IMR-90 (cell line): ENCODE results near the gene RSPH3. TPM values are rescaled to one million over a fixed set of nuclear protein-coding genes. Genes with fewer than 3 reads are reported as not detected.

ENCODE experiments used
- ATAC-seq: fragments of 200-7000 bp; cut with Tn5 transposase; 2 replicates; pipeline ENCODE4 v1.9.1; 2020; ENCODE audit warnings: low read depth, mild to moderate bottlenecking, moderate library complexity
- BruUV-seq: library from RNA; stranded (reverse); fragments of 400-500 nt; replicated peaks from 2 replicates; lab custom pipeline; 2021; lab: Mats Ljungman, UMichigan
- CTCF ChIA-PET: fragments of 300-600 bp; formaldehyde crosslinking; extraction: SDS; loops from one replicate; lab custom pipeline; 2021; ENCODE audit warnings: antibody characterized with exemption; lab: Yijun Ruan, JAX
- POLR2A ChIA-PET: fragments of 300-600 bp; sonication (Branson Sonifier 250); formaldehyde crosslinking; loops from one replicate; lab custom pipeline; 2022; ENCODE audit warnings: antibody characterized with exemption; ENCODE audit not compliant: unreplicated experiment; lab: Charles Lee
- DNase-seq: peaks from one replicate; pipeline ENCODE4 v3.0.0; 2013
- H2AFZ ChIP-seq: replicated peaks from 2 replicates; pipeline ENCODE3; 2013; ENCODE audit warnings: low read length, mild to moderate bottlenecking; ENCODE audit not compliant: poor library complexity
- H2AK5ac ChIP-seq: 2 replicates; pipeline ENCODE4 v1.6.1; 2013; ENCODE audit warnings: low read depth, low read length, inconsistent platforms
- H2AK9ac ChIP-seq: replicated peaks from 2 replicates; pipeline ENCODE3; 2013; ENCODE audit warnings: mild to moderate bottlenecking, low read depth, low read length, moderate library complexity; ENCODE audit not compliant: poor library complexity
- H2BK120ac ChIP-seq: 2 replicates; pipeline ENCODE4 v1.6.1; 2013; ENCODE audit warnings: low read depth, low read length, inconsistent platforms
- H2BK15ac ChIP-seq: 3 replicates; pipeline ENCODE4 v1.6.1; 2013; ENCODE audit warnings: low read depth, low read length, inconsistent platforms
- H2BK20ac ChIP-seq: 2 replicates; pipeline ENCODE4 v1.6.1; 2013; ENCODE audit warnings: low read depth, mild to moderate bottlenecking, inconsistent platforms, low read length, moderate library complexity
- H2BK5ac ChIP-seq: 2 replicates; pipeline ENCODE4 v1.6.1; 2013; ENCODE audit warnings: mild to moderate bottlenecking, low read depth, low read length, inconsistent platforms; ENCODE audit not compliant: poor library complexity, severe bottlenecking
- H3K14ac ChIP-seq: replicated peaks from 2 replicates; pipeline ENCODE4 v1.6.1; 2013; ENCODE audit warnings: low read depth, low read length, inconsistent platforms
- H3K18ac ChIP-seq: 2 replicates; pipeline ENCODE4 v1.6.1; 2013; ENCODE audit warnings: low read depth, low read length, control low read depth
- H3K23ac ChIP-seq: 2 replicates; pipeline ENCODE4 v1.6.1; 2013; ENCODE audit warnings: low read depth, low read length, inconsistent platforms
- H3K27ac ChIP-seq: 2 replicates; pipeline ENCODE4 v1.5.1; 2013; ENCODE audit warnings: mild to moderate bottlenecking, control low read depth, low read length; ENCODE audit not compliant: insufficient read depth
- H3K27me3 ChIP-seq: 2 replicates; pipeline ENCODE4 v1.6.1; 2013; ENCODE audit warnings: low read length; ENCODE audit not compliant: control insufficient read depth, insufficient read depth
- H3K36me3 ChIP-seq: 2 replicates; pipeline ENCODE4 v1.6.1; 2013; ENCODE audit warnings: low read length, mixed read lengths; ENCODE audit not compliant: control insufficient read depth, insufficient read depth
- H3K4ac ChIP-seq: 2 replicates; pipeline ENCODE4 v1.6.1; 2013; ENCODE audit warnings: low read depth, low read length, inconsistent platforms
- H3K4me1 ChIP-seq: 2 replicates; pipeline ENCODE4 v1.6.1; 2013; ENCODE audit warnings: low read length, mixed read lengths; ENCODE audit not compliant: control insufficient read depth, insufficient read depth
- H3K4me2 ChIP-seq: 2 replicates; pipeline ENCODE4 v1.6.1; 2013; ENCODE audit warnings: low read depth, mild to moderate bottlenecking, control low read depth, low read length, moderate library complexity
- H3K4me3 ChIP-seq: 2 replicates; pipeline ENCODE4 v1.5.1; 2013; ENCODE audit warnings: low read depth, mild to moderate bottlenecking, control low read depth, low read length, moderate library complexity; ENCODE audit not compliant: insufficient read depth
- H3K56ac ChIP-seq: 2 replicates; pipeline ENCODE4 v1.6.1; 2013; ENCODE audit warnings: low read length, inconsistent platforms; ENCODE audit not compliant: insufficient read depth; ENCODE audit errors: extremely low read depth
- H3K79me1 ChIP-seq, 2 experiments: 2 replicates each; pipeline ENCODE4 v1.6.1; 2013; ENCODE audit warnings: low read length in 2 of 2, inconsistent platforms in 1 of 2, low read depth in 1 of 2
- H3K9ac ChIP-seq: 2 replicates; pipeline ENCODE4 v1.6.1; 2013; ENCODE audit warnings: low read depth, low read length, control low read depth
- H3K9me1 ChIP-seq: 2 replicates; pipeline ENCODE4 v1.6.1; 2013; ENCODE audit warnings: low read length, inconsistent platforms; ENCODE audit not compliant: insufficient read depth
- H3K9me3 ChIP-seq: 2 replicates; pipeline ENCODE4 v1.6.1; 2013; ENCODE audit warnings: low read length; ENCODE audit not compliant: control insufficient read depth, insufficient read depth
- H4K20me1 ChIP-seq: 2 replicates; pipeline ENCODE4 v1.6.1; 2013; ENCODE audit warnings: low read length, inconsistent platforms; ENCODE audit not compliant: insufficient read depth
- H4K5ac ChIP-seq: 2 replicates; pipeline ENCODE4 v1.6.1; 2013; ENCODE audit warnings: mild to moderate bottlenecking, low read depth, low read length, control low read depth
- H4K8ac ChIP-seq, 2 experiments: 2 replicates each; pipeline ENCODE4 v1.6.1; 2013; ENCODE audit warnings: low read depth in 2 of 2, low read length in 2 of 2, control low read depth in 1 of 2, inconsistent platforms in 1 of 2
- H4K91ac ChIP-seq: 2 replicates; pipeline ENCODE4 v1.6.1; 2013; ENCODE audit warnings: low read depth, low read length, inconsistent platforms; ENCODE audit not compliant: insufficient read depth
- BHLHE40 ChIP-seq: fragments of 150-350 bp; IDR thresholded peaks from 2 replicates; pipeline ENCODE4 v1.6.1; 2016; ENCODE audit warnings: mild to moderate bottlenecking, low read depth, low read length
- CEBPB ChIP-seq: IDR thresholded peaks from 2 replicates; pipeline ENCODE4 v1.6.1; 2012; ENCODE audit warnings: low read depth, low read length, improper control_type of control experiment
- CHD1 ChIP-seq: IDR thresholded peaks from 2 replicates; pipeline ENCODE4 v1.6.1; 2012; ENCODE audit warnings: low read depth, low read length, improper control_type of control experiment
- CTCF ChIP-seq: conservative IDR thresholded peaks from 2 replicates; pipeline ENCODE4 v1.5.1; 2012; ENCODE audit warnings: mild to moderate bottlenecking, low read depth, low read length, improper control_type of control experiment
- FOS ChIP-seq: fragments of 150-350 bp; IDR thresholded peaks from 2 replicates; pipeline ENCODE4 v1.6.1; 2016; ENCODE audit warnings: low read depth, low read length
- MXI1 ChIP-seq: IDR thresholded peaks from 2 replicates; pipeline ENCODE4 v1.6.1; 2012; ENCODE audit warnings: low read depth, mild to moderate bottlenecking, low read length, moderate library complexity, borderline replicate concordance
- NFE2L2 ChIP-seq: fragments of 150-350 bp; IDR thresholded peaks from 2 replicates; pipeline ENCODE4 v1.6.1; 2016; ENCODE audit warnings: low read depth, mild to moderate bottlenecking, low read length
- POLR2A ChIP-seq: IDR thresholded peaks from 2 replicates; pipeline ENCODE4 v1.6.1; 2012; ENCODE audit warnings: mild to moderate bottlenecking, low read depth, low read length
- RCOR1 ChIP-seq: IDR thresholded peaks from 2 replicates; pipeline ENCODE4 v1.6.1; 2012; ENCODE audit warnings: mild to moderate bottlenecking, low read length, improper control_type of control experiment; ENCODE audit not compliant: insufficient replicate concordance
- SMC3 ChIP-seq: fragments of 150-350 bp; IDR thresholded peaks from 2 replicates; pipeline ENCODE4 v1.6.1; 2016; ENCODE audit warnings: low read depth, mild to moderate bottlenecking, antibody characterized with exemption, low read length, moderate library complexity
- WGBS, 2 experiments: methylation state at CpG; one replicate each; pipeline versions ENCODE4 v1.1.5 to v1.1.7; 2013; ENCODE audit warnings: missing lambda C conversion rate in 2 of 2; ENCODE audit not compliant: insufficient read length in 1 of 2; ENCODE audit errors: extremely low coverage in 2 of 2; 5-methylcytosine and 5-hydroxymethylcytosine counted together
- dilution Hi-C: fragments of 300-500 bp; cut with HindIII; formaldehyde crosslinking; loops from one replicate; pipeline ENCODE4 v1.14.3; 2018; ENCODE audit warnings: low sequenced_read_pairs; ENCODE audit not compliant: unreplicated experiment
- in situ Hi-C: fragments of 300-500 bp; cut with MboI; formaldehyde crosslinking; loops from 3 replicates; pipeline ENCODE4 v1.14.3; 2019; ENCODE audit warnings: low sequenced_read_pairs, inconsistent platforms, mixed read lengths
- intact Hi-C: fragments of 100-400 bp; cut with micrococcal nuclease; formaldehyde crosslinking; loops from 2 replicates; pipeline ENCODE4 v1.10.0; 2022
- polyA plus RNA-seq, 3 experiments: library from polyadenylated mRNA; depleted of rRNA; stranded (reverse); fragments of >200 nt; gene quantifications; 2 replicates each; pipeline ENCODE4 v1.2.3, GENCODE V29; 2012; ENCODE audit warnings: low replicate concordance in 1 of 3
- total RNA-seq: library from RNA; depleted of rRNA; stranded (reverse); fragments of >200 nt; gene quantifications from 2 replicates; pipeline ENCODE4 v1.2.3, GENCODE V29; 2012
- TF ChIP-seq, protein P1 (sequence below): fragments of 150-350 bp; IDR thresholded peaks from 2 replicates; pipeline ENCODE4 v1.6.1; 2016; ENCODE audit warnings: low read depth, mild to moderate bottlenecking, low read length, moderate library complexity, borderline replicate concordance

RSPH3 gene
- total and polyA plus RNA-seq, 2 of the 4 experiments (the other 2 are of a cell fraction) = 1.7 to 3.0 TPM

GRCh38 chr6:159041181-159041580 is 41.2 kb upstream of the RSPH3 start (continued):
- TF ChIP-seq CTCF = no peak
- TF ChIP-seq MXI1 = no peak
- TF ChIP-seq RCOR1 = no peak

DNA sequence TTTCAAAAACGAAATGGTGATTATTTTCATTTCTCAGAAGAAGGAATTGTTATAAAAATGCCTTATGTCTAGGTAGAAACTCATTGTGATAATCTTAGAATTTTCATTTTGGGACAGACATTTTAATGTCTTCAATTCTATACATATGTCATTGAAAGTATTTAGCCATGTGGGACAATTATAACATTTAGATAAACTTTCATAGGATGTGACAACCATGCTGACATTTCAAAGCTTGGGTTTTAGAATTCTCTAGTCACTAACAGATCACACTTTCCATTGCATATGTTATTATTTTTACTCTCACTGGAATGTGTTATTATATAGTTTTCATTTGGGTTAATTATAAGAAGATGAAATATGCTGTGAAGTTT is 39.9 kb upstream of the RSPH3 start:
- Histone ChIP-seq H4K5ac (no peak overlapping the region), H2AK5ac (no peak overlapping the region), H4K91ac (no peak overlapping the region), H2BK120ac (no peak overlapping the region), H3K4me1 (no peaks in the 10 kb centered on the region), H3K18ac (no peak overlapping the region), H3K27ac (no peak overlapping the region), H3K4ac (no peak overlapping the region), H2BK20ac (no peak overlapping the region), H3K23ac (no peak overlapping the region), H4K20me1 (no peaks in the 10 kb centered on the region), H3K79me1 (no peaks in the 10 kb centered on the region), H3K9me3 (no peaks in the 10 kb centered on the region), H2BK15ac (no peak overlapping the region), H3K27me3 (peaks cover 45% of the 10 kb centered on the region), H2AFZ (no peak overlapping the region), H4K8ac (no peak overlapping the region), H2AK9ac (no peak overlapping the region), H3K9ac (no peak overlapping the region), H2BK5ac (no peak overlapping the region), H3K36me3 (no peaks in the 10 kb centered on the region), H3K9me1 (no peaks in the 10 kb centered on the region), H3K4me3 (no peak overlapping the region), H3K56ac (no peak overlapping the region), H3K14ac (no peak overlapping the region), H3K4me2 (no peak overlapping the region)
- WGBS, 2 experiments = no CpG with 5 or more reads among the region's 1 CpG
- in situ Hi-C loops (no loop called here), intact Hi-C loops (no loop called here), dilution Hi-C loops (no loop called here)
- CTCF ChIA-PET = interaction anchor here (0.8 kb wide), 1 partner anchor 68 kb away, joined by 4 read pairs; no protein-coding TSS in a partner anchor
- BruUV-seq = no TSS peak
- DNase-seq (no peak), ATAC-seq (no peak)
- POLR2A ChIA-PET = no interaction called here
- TF ChIP-seq CEBPB (no peak), CHD1 (no peak), CTCF (no peak), RCOR1 (no peak), SMC3 (no peak), NFE2L2 (no peak), BHLHE40 (no peak), MXI1 (no peak), POLR2A (no peak), FOS (no peak)
- TF ChIP-seq, protein P1, sequence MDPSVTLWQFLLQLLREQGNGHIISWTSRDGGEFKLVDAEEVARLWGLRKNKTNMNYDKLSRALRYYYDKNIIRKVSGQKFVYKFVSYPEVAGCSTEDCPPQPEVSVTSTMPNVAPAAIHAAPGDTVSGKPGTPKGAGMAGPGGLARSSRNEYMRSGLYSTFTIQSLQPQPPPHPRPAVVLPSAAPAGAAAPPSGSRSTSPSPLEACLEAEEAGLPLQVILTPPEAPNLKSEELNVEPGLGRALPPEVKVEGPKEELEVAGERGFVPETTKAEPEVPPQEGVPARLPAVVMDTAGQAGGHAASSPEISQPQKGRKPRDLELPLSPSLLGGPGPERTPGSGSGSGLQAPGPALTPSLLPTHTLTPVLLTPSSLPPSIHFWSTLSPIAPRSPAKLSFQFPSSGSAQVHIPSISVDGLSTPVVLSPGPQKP = no peak
